ENCODE results near the gene MYO5B.

GRCh38 chr18:50074404-50074803, 120.5 kb downstream of the MYO5B start:
- TF ChIP-seq CTCF (IDR thresholded peaks at IDR 0.05; ENCODE audit: borderline replicate concordance, extremely low read depth, low read length, poor library complexity, severe bottlenecking) (no peak), EZH2 (IDR thresholded peaks at IDR 0.05; ENCODE audit: borderline replicate concordance, low read depth, low read length, severe bottlenecking) (no peak)

Measured in DND-41 (cell line).